ENCODE results near the gene GNB4.

Gene GNB4

DNA sequence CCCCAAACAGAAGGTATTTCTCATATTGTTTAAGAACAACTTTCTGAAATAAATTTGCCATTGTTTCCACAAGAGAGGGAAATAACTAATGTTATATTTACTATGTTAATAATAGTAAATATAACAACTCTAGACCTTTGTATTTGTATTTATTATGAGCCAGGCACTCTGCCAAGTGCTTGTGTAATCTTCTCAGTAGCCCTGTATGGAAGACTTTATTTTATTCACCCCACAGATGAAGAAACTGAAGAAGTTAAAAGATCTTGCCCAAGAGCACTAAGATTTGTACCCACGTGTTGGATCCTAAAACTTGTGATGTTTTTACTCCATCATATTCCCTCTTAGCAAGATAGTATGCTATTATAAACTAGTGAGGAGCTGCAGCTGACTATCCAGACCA, 12.0 kb upstream of the GNB4 start:
- Histone ChIP-seq H3K27ac (ENCODE audit: poor library complexity, severe bottlenecking) (no peak overlapping the region), H3K27me3 (ENCODE audit: insufficient read depth, poor library complexity, severe bottlenecking) (no peaks in the 10 kb centered on the region), H3K36me3 (ENCODE audit: low read depth) (no peaks in the 10 kb centered on the region), H3K4me3 (ENCODE audit: severe bottlenecking) (no peak overlapping the region), H3K4me1 (ENCODE audit: insufficient read depth, poor library complexity, severe bottlenecking) (no peaks in the 10 kb centered on the region), H3K9me3 (ENCODE audit: severe bottlenecking) (no peaks in the 10 kb centered on the region)
- no peak for ATAC-seq (ENCODE audit: low read depth)
- DNase-seq (ENCODE audit: low spot score) = no peak
- no peak for TF ChIP-seq CTCF (IDR thresholded peaks at IDR 0.05; ENCODE audit: poor library complexity, severe bottlenecking)

DNA sequence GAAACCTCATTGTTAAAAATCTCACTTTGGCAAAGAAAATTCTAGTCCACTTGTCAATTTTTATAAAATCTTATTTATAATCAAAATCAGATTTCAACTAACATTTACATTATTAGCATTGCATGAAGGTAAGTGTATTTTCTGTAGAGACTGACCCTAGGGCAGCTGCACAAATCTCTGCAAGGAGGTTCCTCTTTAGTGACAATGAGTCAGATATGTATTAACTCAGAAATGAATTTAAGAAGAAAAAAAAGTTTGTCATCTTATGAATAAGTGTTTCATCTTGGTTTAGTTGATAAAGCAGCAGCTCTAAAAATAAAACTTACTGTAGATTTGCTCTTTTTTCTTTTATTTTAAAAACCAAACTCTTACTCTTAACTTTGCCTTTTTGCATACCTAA, 9.0 kb upstream of the GNB4 start:
- no peak for TF ChIP-seq CTCF (IDR thresholded peaks at IDR 0.05; ENCODE audit: poor library complexity, severe bottlenecking)
- Histone ChIP-seq H3K9me3 (ENCODE audit: severe bottlenecking) (no peaks in the 10 kb centered on the region), H3K4me1 (ENCODE audit: insufficient read depth, poor library complexity, severe bottlenecking) (no peaks in the 10 kb centered on the region), H3K4me3 (ENCODE audit: severe bottlenecking) (no peak overlapping the region), H3K36me3 (ENCODE audit: low read depth) (no peaks in the 10 kb centered on the region), H3K27me3 (ENCODE audit: insufficient read depth, poor library complexity, severe bottlenecking) (no peaks in the 10 kb centered on the region), H3K27ac (ENCODE audit: poor library complexity, severe bottlenecking) (no peak overlapping the region)
- DNase-seq (ENCODE audit: low spot score) (no peak), ATAC-seq (ENCODE audit: low read depth) (no peak)

- DNase-seq (ENCODE audit: low spot score) = no peak
- no peaks in the 10 kb centered on the region for H3K4me1 ChIP-seq (ENCODE audit: insufficient read depth, poor library complexity, severe bottlenecking)
- H3K36me3 ChIP-seq (ENCODE audit: low read depth) = no peaks in the 10 kb centered on the region
- H3K9me3 ChIP-seq (ENCODE audit: severe bottlenecking) = no peaks in the 10 kb centered on the region
- TF ChIP-seq CTCF (IDR thresholded peaks at IDR 0.05; ENCODE audit: poor library complexity, severe bottlenecking) = no peak
- H3K27ac ChIP-seq (ENCODE audit: poor library complexity, severe bottlenecking) = no peak overlapping the region
- H3K4me3 ChIP-seq (ENCODE audit: severe bottlenecking) = no peak overlapping the region
- no peaks in the 10 kb centered on the region for H3K27me3 ChIP-seq (ENCODE audit: insufficient read depth, poor library complexity, severe bottlenecking)
- ATAC-seq (ENCODE audit: low read depth) = no peak
Observed at GRCh38 chr3:179455954-179456353, 4.7 kb upstream of the GNB4 start.

DNA sequence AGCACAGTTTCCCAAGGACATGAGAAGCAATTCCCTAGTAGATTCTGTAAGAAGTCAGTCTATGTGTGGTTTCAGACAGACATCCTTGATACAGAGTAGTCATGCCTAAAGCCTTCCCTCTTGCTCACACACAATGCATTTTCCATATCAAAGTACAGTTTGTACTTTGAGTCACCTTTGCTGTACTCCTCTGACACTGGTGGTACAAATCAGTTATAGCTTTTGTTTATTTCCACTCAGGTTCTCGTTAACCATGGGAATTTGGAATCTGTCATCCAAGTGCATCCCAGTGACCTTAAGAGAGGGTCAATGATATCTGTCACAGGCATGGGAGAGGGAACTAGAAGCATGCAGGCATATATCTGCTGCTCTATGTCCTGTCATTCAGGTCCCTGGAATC, 3.6 kb upstream of the GNB4 start:
- peaks cover 2% of the 10 kb centered on the region for H3K4me1 ChIP-seq (ENCODE audit: insufficient read depth, poor library complexity, severe bottlenecking)
- no peak overlapping the region for H3K4me3 ChIP-seq (ENCODE audit: severe bottlenecking)
- H3K27ac ChIP-seq (ENCODE audit: poor library complexity, severe bottlenecking) = no peak overlapping the region
- no peak for ATAC-seq (ENCODE audit: low read depth)
- no peaks in the 10 kb centered on the region for H3K9me3 ChIP-seq (ENCODE audit: severe bottlenecking)
- H3K36me3 ChIP-seq (ENCODE audit: low read depth) = no peaks in the 10 kb centered on the region
- DNase-seq (ENCODE audit: low spot score) = no peak
- H3K27me3 ChIP-seq (ENCODE audit: insufficient read depth, poor library complexity, severe bottlenecking) = no peaks in the 10 kb centered on the region
- TF ChIP-seq CTCF (IDR thresholded peaks at IDR 0.05; ENCODE audit: poor library complexity, severe bottlenecking) = no peak

DNA sequence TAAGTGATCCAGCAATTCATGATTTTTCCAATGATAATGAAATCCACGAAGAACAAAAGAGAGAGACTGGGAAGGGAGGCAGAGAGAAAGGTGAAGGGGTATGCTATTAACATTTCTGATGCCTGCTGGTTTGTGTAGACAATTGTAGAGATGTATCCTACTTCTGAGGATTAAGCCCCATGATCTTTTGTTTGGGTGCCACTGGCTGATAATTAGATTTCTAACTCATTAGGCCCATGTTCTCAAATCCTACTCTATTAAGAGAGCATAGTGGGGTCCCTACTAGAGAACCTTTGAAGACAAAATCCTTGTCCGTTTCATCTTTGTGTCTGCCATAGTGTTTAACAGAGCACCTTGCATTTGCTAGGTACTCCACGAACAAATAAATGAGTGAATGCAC, 2.7 kb upstream of the GNB4 start:
- Histone ChIP-seq H3K4me1 (ENCODE audit: insufficient read depth, poor library complexity, severe bottlenecking) (peaks cover 11% of the 10 kb centered on the region), H3K36me3 (ENCODE audit: low read depth) (no peaks in the 10 kb centered on the region), H3K4me3 (ENCODE audit: severe bottlenecking) (no peak overlapping the region), H3K27ac (ENCODE audit: poor library complexity, severe bottlenecking) (no peak overlapping the region), H3K27me3 (ENCODE audit: insufficient read depth, poor library complexity, severe bottlenecking) (no peaks in the 10 kb centered on the region), H3K9me3 (ENCODE audit: severe bottlenecking) (no peaks in the 10 kb centered on the region)
- no peak for DNase-seq (ENCODE audit: low spot score)
- no peak for ATAC-seq (ENCODE audit: low read depth)
- TF ChIP-seq CTCF (IDR thresholded peaks at IDR 0.05; ENCODE audit: poor library complexity, severe bottlenecking) = no peak

All from RWPE2 (cell line).